NK-92 treated with Interleukin-12 subunit alpha and Interleukin-12 subunit beta, amount 100 ng/mL, for 24 hours (cell line): Measurements from ENCODE around the gene FBXO36.

ENCODE experiments used
- DNase-seq: peaks from one replicate; lab custom pipeline; 2025; lab: John Stamatoyannopoulos, UW

FBXO36 gene

DNA sequence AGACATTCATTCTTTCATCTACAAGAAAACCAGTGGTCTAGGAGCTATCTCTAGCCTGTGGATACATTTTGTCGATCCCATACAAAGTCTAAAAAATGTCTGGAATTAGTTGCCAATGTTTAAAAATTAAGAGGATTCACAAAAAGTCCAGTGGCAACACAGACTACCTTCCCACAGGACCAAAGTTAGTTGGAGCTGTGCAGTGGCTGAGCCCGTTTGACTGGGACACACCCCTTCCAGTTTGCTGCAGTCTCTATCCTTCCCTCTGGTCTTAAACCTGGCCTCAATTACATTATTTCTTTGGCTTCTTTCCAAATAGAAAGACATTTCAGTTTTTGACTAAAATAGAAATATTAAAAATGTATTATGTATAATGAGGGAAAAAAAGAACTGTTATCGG lies 127.8 kb downstream of the FBXO36 start:
- DNase-seq, result no peak

DNA sequence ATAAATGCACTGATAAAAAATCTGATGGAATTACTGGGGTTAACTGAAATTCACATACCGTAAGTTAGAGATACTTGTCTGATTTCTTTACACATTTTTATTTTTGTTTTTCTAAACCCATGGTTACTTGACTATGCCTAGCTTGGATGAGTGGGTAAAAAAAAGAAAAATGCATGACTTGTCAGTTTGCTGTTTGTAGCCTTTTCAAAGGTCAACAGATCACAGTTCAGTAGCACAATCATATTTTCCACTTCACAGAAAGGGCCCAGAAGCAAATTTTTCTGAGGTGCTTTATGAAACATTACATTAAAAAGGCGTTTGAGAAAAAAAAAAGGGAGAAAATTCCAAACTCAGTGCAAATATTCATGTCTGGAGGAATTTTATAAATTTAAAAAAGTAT lies 130.0 kb downstream of the FBXO36 start:
- no peak for DNase-seq

DNA sequence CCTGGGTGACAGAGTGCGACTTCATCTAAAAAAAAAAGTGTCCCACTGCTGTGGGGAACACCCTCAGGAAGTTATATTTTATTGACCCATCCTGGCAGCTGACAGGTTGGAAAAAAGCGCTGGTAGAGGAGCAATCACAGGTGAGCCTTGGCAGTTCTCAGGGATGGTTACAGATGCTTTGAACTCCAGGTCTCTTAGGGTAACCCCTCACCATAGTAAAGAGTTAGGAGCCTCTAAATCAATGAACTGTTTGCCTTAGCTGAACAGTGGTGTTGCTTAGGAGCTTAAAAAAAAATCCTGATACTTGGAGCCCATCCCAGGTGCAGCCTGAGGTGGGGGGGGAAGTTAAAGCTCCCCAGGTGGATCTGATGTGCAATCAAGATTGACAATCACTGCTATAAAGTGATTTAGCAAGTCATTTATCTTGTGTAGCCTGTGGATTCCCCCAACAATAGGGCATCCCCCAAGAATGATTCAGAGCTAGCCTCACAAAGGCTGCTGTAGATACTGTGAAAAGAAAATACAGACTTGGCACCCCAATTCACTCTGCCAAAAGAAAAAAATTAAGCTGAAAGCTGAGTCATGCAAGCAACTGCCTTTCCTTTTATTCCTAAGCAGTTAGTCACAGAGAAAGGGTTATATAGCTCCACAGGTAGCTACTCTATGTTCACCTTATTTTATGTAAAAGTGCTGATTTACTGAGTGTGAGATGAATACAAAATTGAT lies 131.6 kb downstream of the FBXO36 start:
- DNase-seq, result no peak

DNA sequence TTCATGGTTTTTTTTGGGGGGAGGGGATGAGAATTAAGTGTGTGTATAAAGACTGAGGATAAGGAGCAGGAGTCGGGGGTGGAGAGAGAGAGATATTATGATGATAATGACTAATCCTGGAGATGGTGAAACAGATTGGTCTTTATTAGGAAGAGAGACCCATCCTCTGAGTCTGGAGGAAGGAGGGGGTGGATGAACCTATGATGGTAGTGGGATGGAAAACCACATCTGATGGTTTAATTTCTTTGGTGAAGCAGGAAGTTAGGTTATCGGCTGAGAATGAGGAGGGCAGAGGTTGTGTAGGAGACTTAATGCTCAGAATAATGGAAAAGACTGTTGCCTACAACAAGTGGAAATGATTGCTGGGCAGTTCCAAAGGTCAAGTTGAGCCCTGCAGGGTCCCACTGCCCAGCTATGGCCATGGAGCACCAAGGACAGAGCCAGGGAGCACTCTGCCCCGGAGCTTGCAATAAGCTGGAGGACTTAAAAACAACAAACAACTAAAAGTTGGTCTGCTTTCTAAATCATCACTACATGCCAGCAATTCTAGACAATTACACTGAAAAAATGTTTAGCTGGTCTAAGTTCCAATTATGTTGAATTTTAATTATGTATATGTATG lies 138.5 kb downstream of the FBXO36 start:
- DNase-seq, result no peak
